Measurements from ENCODE around the gene BRD1.

GRCh38 chr22:49817359-49817758, 10.3 kb downstream of the BRD1 start:
- TF ChIP-seq, protein P1, sequence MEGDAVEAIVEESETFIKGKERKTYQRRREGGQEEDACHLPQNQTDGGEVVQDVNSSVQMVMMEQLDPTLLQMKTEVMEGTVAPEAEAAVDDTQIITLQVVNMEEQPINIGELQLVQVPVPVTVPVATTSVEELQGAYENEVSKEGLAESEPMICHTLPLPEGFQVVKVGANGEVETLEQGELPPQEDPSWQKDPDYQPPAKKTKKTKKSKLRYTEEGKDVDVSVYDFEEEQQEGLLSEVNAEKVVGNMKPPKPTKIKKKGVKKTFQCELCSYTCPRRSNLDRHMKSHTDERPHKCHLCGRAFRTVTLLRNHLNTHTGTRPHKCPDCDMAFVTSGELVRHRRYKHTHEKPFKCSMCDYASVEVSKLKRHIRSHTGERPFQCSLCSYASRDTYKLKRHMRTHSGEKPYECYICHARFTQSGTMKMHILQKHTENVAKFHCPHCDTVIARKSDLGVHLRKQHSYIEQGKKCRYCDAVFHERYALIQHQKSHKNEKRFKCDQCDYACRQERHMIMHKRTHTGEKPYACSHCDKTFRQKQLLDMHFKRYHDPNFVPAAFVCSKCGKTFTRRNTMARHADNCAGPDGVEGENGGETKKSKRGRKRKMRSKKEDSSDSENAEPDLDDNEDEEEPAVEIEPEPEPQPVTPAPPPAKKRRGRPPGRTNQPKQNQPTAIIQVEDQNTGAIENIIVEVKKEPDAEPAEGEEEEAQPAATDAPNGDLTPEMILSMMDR (IDR thresholded peaks at IDR 0.05), result no peak
- no peak for TF ChIP-seq POLR2A (IDR thresholded peaks at IDR 0.05)
